Ovary (tissue), 3 donors: ENCODE data around the gene CYP46A1.

Experiments
- CTCF ChIP-seq, 3 donors: fragments of 450-650 bp in 2 of 3; fragments of 200-600 bp in 1 of 3; IDR thresholded peaks; one replicate each; pipeline versions ENCODE4 v1.5.1 to v1.8.0; 2016 to 2022; ENCODE audit warnings: antibody characterized with exemption in 3 of 3, mild to moderate bottlenecking in 1 of 3
- EP300 ChIP-seq: sonication (generic); formaldehyde crosslinking; IDR thresholded peaks from one replicate; pipeline ENCODE4 v1.6.1; 2017; ENCODE audit warnings: antibody characterized with exemption
- POLR2A ChIP-seq: fragments of 450-650 bp; IDR thresholded peaks from one replicate; pipeline ENCODE4 v1.6.1; 2017; ENCODE audit warnings: antibody characterized with exemption, mild to moderate bottlenecking, moderate library complexity
- donor health status: DM: no; HTN: no; CAD: no.

- TF ChIP-seq POLR2A (no peak), CTCF (IDR thresholded peaks at IDR 0.05) (no peak), EP300 (no peak)
Observed at GRCh38 chr14:99772371-99773283, 88.5 kb downstream of the CYP46A1 start.
